K562 (cell line): Measurements from ENCODE around the gene XRN1. TPM values are rescaled to one million over a fixed set of nuclear protein-coding genes. Genes with fewer than 3 reads are reported as not detected.

ENCODE experiments used
- ARNT ChIP-seq, 2 experiments: fragments of 450-650 bp; IDR thresholded peaks; 2 replicates each; pipeline ENCODE4 v1.6.1; 2016; ENCODE audit warnings: mild to moderate bottlenecking in 1 of 2
- ATF1 ChIP-seq, 2 experiments: fragments of 450-650 bp in 1 of 2; IDR thresholded peaks; 2 replicates each; pipeline ENCODE4 v1.6.1; 2016; ENCODE audit warnings: missing compliant biosample characterization in 1 of 2, missing genetic modification characterization in 1 of 2
- BACH1 ChIP-seq: fragments of 200-800 bp; sonication (Bioruptor generic); IDR thresholded peaks from 2 replicates; pipeline ENCODE4 v1.6.1; 2016; ENCODE audit warnings: missing genetic modification characterization, missing compliant biosample characterization
- RB1 ChIP-seq: fragments of 450-650 bp; IDR thresholded peaks from 2 replicates; pipeline ENCODE4 v1.6.1; 2017; ENCODE audit warnings: low read depth, mild to moderate bottlenecking
- RBBP5 ChIP-seq: fragments of 200-600 bp; sonication (generic); IDR thresholded peaks from 2 replicates; pipeline ENCODE4 v1.6.1; 2012; ENCODE audit warnings: borderline replicate concordance, mild to moderate bottlenecking, low read length, control low read depth, inconsistent platforms; ENCODE audit not compliant: insufficient read depth, poor library complexity, severe bottlenecking
- RREB1 ChIP-seq: fragments of 250-450 bp; sonication (Bioruptor Pico); IDR thresholded peaks from 2 replicates; pipeline ENCODE4 v1.4.0; 2020
- TAF15 ChIP-seq: fragments of 200-400 bp; formaldehyde crosslinking; IDR thresholded peaks from 2 replicates; pipeline ENCODE4 v1.6.1; 2017; ENCODE audit warnings: mild to moderate bottlenecking, low read depth, low read length, moderate library complexity
- TAL1 ChIP-seq: fragments of 450-650 bp; IDR thresholded peaks from 2 replicates; pipeline ENCODE4 v1.6.1; 2016; ENCODE audit warnings: mild to moderate bottlenecking
- TCF15 ChIP-seq: fragments of 250-450 bp; sonication (Bioruptor Pico); IDR thresholded peaks from 2 replicates; pipeline ENCODE4 v1.8.0; 2022; ENCODE audit warnings: moderate library complexity, mild to moderate bottlenecking, inconsistent platforms
- THAP12 ChIP-seq: fragments of 250-450 bp; sonication (Bioruptor Pico); IDR thresholded peaks from 2 replicates; pipeline ENCODE4 v1.9.0; 2021; ENCODE audit warnings: mild to moderate bottlenecking, inconsistent platforms
- ZFP30 ChIP-seq: fragments of 250-450 bp; sonication (Bioruptor Pico); IDR thresholded peaks from 2 replicates; pipeline ENCODE4 v1.8.0; 2022; ENCODE audit warnings: moderate library complexity, mild to moderate bottlenecking, inconsistent platforms, borderline replicate concordance
- ZNF445 ChIP-seq: fragments of 250-450 bp; sonication (Bioruptor Pico); IDR thresholded peaks from 2 replicates; pipeline ENCODE4 v1.4.0; 2020; ENCODE audit warnings: low read depth, mild to moderate bottlenecking, moderate library complexity
- ZNF586 ChIP-seq: fragments of 450-650 bp; formaldehyde crosslinking; conservative IDR thresholded peaks from 2 replicates; pipeline ENCODE4 v1.4.0; 2020; ENCODE audit warnings: mild to moderate bottlenecking, moderate library complexity
- ZNF77 ChIP-seq: fragments of 250-450 bp; sonication (Bioruptor Pico); IDR thresholded peaks from 2 replicates; pipeline ENCODE4 v1.5.0; 2020
- polyA plus RNA-seq, 8 experiments: library from polyadenylated mRNA; depleted of rRNA in 4 of 8; stranded (reverse) in 5 of 8; unstranded in 3 of 8; fragments of >200 nt; fragmentation: Nextera tagmentation in 2 of 8; fragmentation: Illumina TruSeq in 1 of 8; extraction: Ambion mirVana in 2 of 8; extraction: Trizol in 1 of 8; gene quantifications; 2 replicates each; pipeline versions ENCODE4 v1.2.1 to v1.2.3, GENCODE V29; 2011 to 2014; ENCODE audit warnings: inconsistent platforms in 1 of 8, missing spikeins in 1 of 8
- total RNA-seq, 7 experiments: library from RNA; depleted of rRNA in 6 of 7; stranded (reverse); fragments of >200 nt in 6 of 7; fragmentation: Illumina TruSeq in 2 of 7; extraction: Trizol in 2 of 7; gene quantifications; 2 replicates each; pipeline versions ENCODE4 v1.2.1 to v1.2.3, GENCODE V29; 2011 to 2021; ENCODE audit warnings: low replicate concordance in 1 of 7
- TF ChIP-seq, protein P1 (sequence below): fragments of 200-800 bp; sonication (Bioruptor generic); IDR thresholded peaks from 2 replicates; pipeline ENCODE4 v1.6.1; 2017; ENCODE audit warnings: missing genetic modification characterization, missing compliant biosample characterization

The XRN1 gene
- total and polyA plus RNA-seq, 9 of the 15 experiments (the other 6 are each of a cell fraction or from before 2014, with no cell fraction given), result 3.1 to 28.4 (median 17.2) TPM

- TF ChIP-seq TAL1 (no peak), ZNF586 (no peak), TCF15 (no peak), TAF15 (no peak), ATF1 (CRISPR knock-in tag; IDR thresholded peaks at IDR 0.05) (peak; percentile 87), ATF1 (tag; IDR thresholded peaks at IDR 0.05) (peak; percentile 98), RBBP5 (peak; percentile 100), ZFP30 (no peak), THAP12 (CRISPR knock-in tag) (peak; percentile 98), RREB1 (CRISPR knock-in tag) (no peak), RB1 (peak; percentile 73), ZNF77 (no peak), BACH1 (no peak), ARNT (IDR thresholded peaks at IDR 0.05) (peak in 1 of 2 experiments; percentile 42; a peak in 1 of 4 replicates), ZNF445 (no peak)
- TF ChIP-seq, protein P1, sequence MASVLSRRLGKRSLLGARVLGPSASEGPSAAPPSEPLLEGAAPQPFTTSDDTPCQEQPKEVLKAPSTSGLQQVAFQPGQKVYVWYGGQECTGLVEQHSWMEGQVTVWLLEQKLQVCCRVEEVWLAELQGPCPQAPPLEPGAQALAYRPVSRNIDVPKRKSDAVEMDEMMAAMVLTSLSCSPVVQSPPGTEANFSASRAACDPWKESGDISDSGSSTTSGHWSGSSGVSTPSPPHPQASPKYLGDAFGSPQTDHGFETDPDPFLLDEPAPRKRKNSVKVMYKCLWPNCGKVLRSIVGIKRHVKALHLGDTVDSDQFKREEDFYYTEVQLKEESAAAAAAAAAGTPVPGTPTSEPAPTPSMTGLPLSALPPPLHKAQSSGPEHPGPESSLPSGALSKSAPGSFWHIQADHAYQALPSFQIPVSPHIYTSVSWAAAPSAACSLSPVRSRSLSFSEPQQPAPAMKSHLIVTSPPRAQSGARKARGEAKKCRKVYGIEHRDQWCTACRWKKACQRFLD (CRISPR knock-in tag), result no peak
Observed at GRCh38 chr3:142447852-142448823, at the start of gene XRN1 (continued).
